GM23248 (cell line): ENCODE data around the gene LRRC7.

ENCODE experiments used
- EZH2 ChIP-seq: fragments of 200-600 bp; sonication (generic); IDR thresholded peaks from 2 replicates; pipeline ENCODE4 v1.6.1; 2018; ENCODE audit warnings: antibody characterized with exemption, mild to moderate bottlenecking; ENCODE audit not compliant: insufficient read depth, poor library complexity, severe bottlenecking
- EZH2phosphoT487 ChIP-seq: fragments of 200-600 bp; sonication (generic); IDR thresholded peaks from 2 replicates; pipeline ENCODE4 v1.6.1; 2018; ENCODE audit warnings: antibody characterized with exemption, moderate library complexity, mild to moderate bottlenecking, low read depth; ENCODE audit not compliant: insufficient read depth

DNA sequence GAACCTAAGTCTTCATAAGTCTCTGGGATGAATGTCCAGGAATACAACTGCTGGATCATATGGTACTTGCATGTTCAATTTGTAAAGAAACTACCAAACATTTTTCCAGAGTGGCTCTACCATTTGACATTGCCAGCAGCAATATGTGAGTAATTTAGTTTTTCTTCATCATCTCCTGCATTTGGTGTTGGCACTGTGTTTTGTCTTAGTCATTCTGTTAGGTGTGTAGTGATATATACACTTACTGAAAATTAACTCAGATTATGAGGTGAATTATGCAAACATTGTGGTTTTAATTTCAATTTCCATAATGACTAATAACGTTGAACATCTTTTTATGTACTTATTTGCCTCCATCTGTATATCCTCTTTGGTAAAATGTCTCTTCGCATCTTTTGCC, 499.0 kb downstream of the LRRC7 start:
- TF ChIP-seq EZH2phosphoT487: no peak
- no peak for TF ChIP-seq EZH2
